ENCODE results near the gene MRTO4.
"Not testable (repeated sequence)": the region's sequence is repeated elsewhere in the genome, so short reads cannot be mapped to it uniquely, and the experiment has no call there.

Gene MRTO4

GRCh38 chr1:19251305-19252196 is at the start of gene MRTO4, which contains the start of gene EMC1:
Gene MRTO4 (plus strand): TSS chr1:19251805. CDS start chr1:19251836, 31 bp downstream.
Gene EMC1 (minus strand): TSS chr1:19251524. CDS start chr1:19251509, 15 bp downstream.
- DNase-seq: no peak

GRCh38 chr1:19202396-19202795 is 49.2 kb upstream of the MRTO4 start:
- DNase-seq: no peak

GRCh38 chr1:19203440-19203839 is 48.2 kb upstream of the MRTO4 start:
- no peak for DNase-seq

GRCh38 chr1:19204446-19205266 is 46.9 kb upstream of the MRTO4 start:
- no peak for DNase-seq

- DNase-seq: no peak
Observed at GRCh38 chr1:19205403-19205802, 46.2 kb upstream of the MRTO4 start.

- no peak for DNase-seq
Observed at GRCh38 chr1:19205845-19206244, 45.8 kb upstream of the MRTO4 start.

- no peak for DNase-seq
Observed at GRCh38 chr1:19206947-19207346, 44.7 kb upstream of the MRTO4 start.

- DNase-seq: no peak
Observed at GRCh38 chr1:19208710-19209438, 42.7 kb upstream of the MRTO4 start.

- no peak for DNase-seq
Observed at GRCh38 chr1:19209439-19209989, 42.1 kb upstream of the MRTO4 start.

- peak; percentile 71 for DNase-seq
Observed at GRCh38 chr1:19209990-19210771, 41.4 kb upstream of the MRTO4 start, which contains the start of gene UBR4. Gene UBR4 (minus strand): TSS chr1:19210266. CDS start chr1:19210248, 18 bp downstream.

- no peak for DNase-seq
Observed at GRCh38 chr1:19210772-19211549, 40.6 kb upstream of the MRTO4 start.

- DNase-seq: no peak
Observed at GRCh38 chr1:19212167-19212566, 39.4 kb upstream of the MRTO4 start.

- DNase-seq: no peak
Observed at GRCh38 chr1:19213580-19213979, 38.0 kb upstream of the MRTO4 start.

- DNase-seq: not testable (repeated sequence)
Observed at GRCh38 chr1:19216585-19216984, 35.0 kb upstream of the MRTO4 start.

- DNase-seq: no peak
Observed at GRCh38 chr1:19219451-19219850, 32.2 kb upstream of the MRTO4 start.

- DNase-seq: no peak
Observed at GRCh38 chr1:19220080-19220846, 31.3 kb upstream of the MRTO4 start.

GRCh38 chr1:19220991-19221390 is 30.6 kb upstream of the MRTO4 start:
- no peak for DNase-seq

- DNase-seq: no peak
Observed at GRCh38 chr1:19222573-19222972, 29.0 kb upstream of the MRTO4 start.

GRCh38 chr1:19222979-19223824 is 28.4 kb upstream of the MRTO4 start:
- DNase-seq: no peak
